ENCODE results near the gene ASGR1. TPM values are rescaled to one million over a fixed set of nuclear protein-coding genes. Genes with fewer than 3 reads are reported as not detected.

Gene ASGR1
- total and polyA plus RNA-seq, 4 donors: 127 to 728 (median 471) TPM

- H3K4me1 ChIP-seq (ENCODE audit: control insufficient read depth in 4 of 4, insufficient read depth in 4 of 4, low read length in 3 of 4): peaks cover 11 to 31% (median 21%) of the 10 kb centered on the region in 4 donors
- no peaks in the 10 kb centered on the region for H3K36me3 ChIP-seq (ENCODE audit: control insufficient read depth in 4 of 4, insufficient read depth in 3 of 4, low read depth in 1 of 4, low read length in 3 of 4)
- H3K4me3 ChIP-seq (ENCODE audit: low read depth in 1 of 3, low read length in 3 of 3): no peak overlapping the region
- no peak for DNase-seq (ENCODE audit: low spot score)
- no peak overlapping the region for H3K9ac ChIP-seq (ENCODE audit: low read depth in 1 of 2, low read length in 2 of 2)
- TF ChIP-seq NR2F2 (IDR thresholded peaks at IDR 0.05) (no peak), RXRA (IDR thresholded peaks at IDR 0.05) (peak in 1 of 2 donors; percentile 8), FOXA1 (IDR thresholded peaks at IDR 0.05) (no peak)
- 36% methylated on average over 9 of the region's 9 CpGs for WGBS
- H3K27me3 ChIP-seq (ENCODE audit: control insufficient read depth in 4 of 4, insufficient read depth in 4 of 4, low read length in 3 of 4): no peaks in the 10 kb centered on the region
- no peaks in the 10 kb centered on the region for H3K9me3 ChIP-seq (ENCODE audit: control insufficient read depth in 4 of 4, low read length in 3 of 4)
- peak overlapping the region; percentile 74 to 78 for H3K27ac ChIP-seq (ENCODE audit: low read depth in 1 of 2, low read length in 2 of 2)
Observed at GRCh38 chr17:7215136-7215638, 36.0 kb upstream of the ASGR1 start.

GRCh38 chr17:7214300-7215135 is 35.3 kb upstream of the ASGR1 start:
- peaks cover 11 to 30% (median 20%) of the 10 kb centered on the region in 4 donors for H3K4me1 ChIP-seq (ENCODE audit: control insufficient read depth in 4 of 4, insufficient read depth in 4 of 4, low read length in 3 of 4)

More at GRCh38 chr17:7214300-7215135, 35.3 kb upstream of the ASGR1 start:
- Histone ChIP-seq H3K27me3 (ENCODE audit: control insufficient read depth in 4 of 4, insufficient read depth in 4 of 4, low read length in 3 of 4) (no peaks in the 10 kb centered on the region), H3K9ac (ENCODE audit: low read depth in 1 of 2, low read length in 2 of 2) (no peak overlapping the region), H3K27ac (ENCODE audit: low read depth in 1 of 2, low read length in 2 of 2) (peak overlapping the region; percentile 74 to 78), H3K4me3 (ENCODE audit: low read depth in 1 of 3, low read length in 3 of 3) (peak overlapping the region; percentile 23 to 33 (median 30)), H3K9me3 (ENCODE audit: control insufficient read depth in 4 of 4, low read length in 3 of 4) (no peaks in the 10 kb centered on the region), H3K36me3 (ENCODE audit: control insufficient read depth in 4 of 4, insufficient read depth in 3 of 4, low read depth in 1 of 4, low read length in 3 of 4) (no peaks in the 10 kb centered on the region)
- peak; percentile 98 for DNase-seq (ENCODE audit: low spot score)
- WGBS: under 1% methylated on average over 45 of the region's 45 CpGs
- TF ChIP-seq ZBTB33 (IDR thresholded peaks at IDR 0.05): no peak
- no peak for TF ChIP-seq FOXA2 (IDR thresholded peaks at IDR 0.05)
- peak; percentile 68 to 69 for TF ChIP-seq RAD21 (IDR thresholded peaks at IDR 0.05)
- no peak for TF ChIP-seq FOXA1 (IDR thresholded peaks at IDR 0.05)
- TF ChIP-seq SP1 (IDR thresholded peaks at IDR 0.05): peak; percentile 82
- peak; percentile 56 for TF ChIP-seq CTCF (IDR thresholded peaks at IDR 0.05; ENCODE audit: low read depth, low read length, missing input control)
- TF ChIP-seq REST (IDR thresholded peaks at IDR 0.05): no peak
- TF ChIP-seq EGR1 (IDR thresholded peaks at IDR 0.05; ENCODE audit: low read depth in 2 of 2): peak; percentile 76
- TF ChIP-seq MAX (IDR thresholded peaks at IDR 0.05): peak; percentile 33
- no peak for TF ChIP-seq JUND (IDR thresholded peaks at IDR 0.05)
- peak in 1 of 2 donors; percentile 9 for TF ChIP-seq RXRA (IDR thresholded peaks at IDR 0.05)
